Brain microvascular endothelial cell (primary cell): ENCODE measurements around the gene DAAM2.

Source experiments
- DNase-seq: peaks from one replicate; pipeline ENCODE4 v3.0.0-alpha.2; 2020
- H3K27ac ChIP-seq: fragments of 250-450 bp; sonication (Bioruptor Pico); 2 replicates; pipeline ENCODE4 v1.5.1; 2020; ENCODE audit warnings: mild to moderate bottlenecking, moderate library complexity
- H3K27me3 ChIP-seq: fragments of 250-450 bp; sonication (Bioruptor Pico); replicated peaks from 2 replicates; pipeline ENCODE4 v1.5.1; 2020; ENCODE audit warnings: mild to moderate bottlenecking
- H3K36me3 ChIP-seq: fragments of 250-450 bp; sonication (Bioruptor Pico); replicated peaks from 2 replicates; pipeline ENCODE4 v1.5.1; 2020; ENCODE audit warnings: mild to moderate bottlenecking
- H3K4me3 ChIP-seq: 2 replicates; pipeline ENCODE4 v1.5.1; 2011; ENCODE audit warnings: low read depth, mild to moderate bottlenecking, control low read depth, low read length, moderate library complexity
- in situ Hi-C: cut with HindIII; loops from 2 replicates; pipeline ENCODE4 v1.10.0; 2017; ENCODE audit warnings: low sequenced_read_pairs, low pct_ligation_motif_present
- TF ChIP-seq, protein P1 (sequence below): IDR thresholded peaks from 2 replicates; pipeline ENCODE4 v1.5.1; 2011; ENCODE audit warnings: low read depth, mild to moderate bottlenecking, moderate library complexity, low read length, control low read depth, inconsistent platforms; ENCODE audit errors: missing control alignments

DAAM2 gene

DNA sequence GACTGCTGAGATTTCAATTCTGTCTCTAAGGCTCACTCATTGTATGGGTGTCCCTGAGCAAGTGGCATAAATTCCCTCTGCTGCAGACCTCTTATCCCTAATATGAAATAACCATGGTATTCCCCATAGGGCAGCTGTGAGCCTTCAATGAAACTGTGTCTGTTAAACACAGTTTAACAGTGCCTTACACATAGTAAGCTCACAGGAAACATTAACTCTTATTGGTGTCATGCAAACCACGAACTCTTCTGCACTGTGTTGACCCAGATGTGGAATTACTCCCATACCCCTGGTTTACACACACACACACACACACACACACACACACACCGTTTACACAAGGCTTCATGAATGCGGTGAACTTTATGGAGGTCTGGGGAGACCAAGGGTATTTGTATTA is 23.2 kb downstream of the DAAM2 start:
- no peaks in the 10 kb centered on the region for H3K36me3 ChIP-seq
- in situ Hi-C loops: no loop called here
- DNase-seq: no peak
- no peaks in the 10 kb centered on the region for H3K27me3 ChIP-seq
- H3K27ac ChIP-seq: no peak overlapping the region
- TF ChIP-seq, protein P1, sequence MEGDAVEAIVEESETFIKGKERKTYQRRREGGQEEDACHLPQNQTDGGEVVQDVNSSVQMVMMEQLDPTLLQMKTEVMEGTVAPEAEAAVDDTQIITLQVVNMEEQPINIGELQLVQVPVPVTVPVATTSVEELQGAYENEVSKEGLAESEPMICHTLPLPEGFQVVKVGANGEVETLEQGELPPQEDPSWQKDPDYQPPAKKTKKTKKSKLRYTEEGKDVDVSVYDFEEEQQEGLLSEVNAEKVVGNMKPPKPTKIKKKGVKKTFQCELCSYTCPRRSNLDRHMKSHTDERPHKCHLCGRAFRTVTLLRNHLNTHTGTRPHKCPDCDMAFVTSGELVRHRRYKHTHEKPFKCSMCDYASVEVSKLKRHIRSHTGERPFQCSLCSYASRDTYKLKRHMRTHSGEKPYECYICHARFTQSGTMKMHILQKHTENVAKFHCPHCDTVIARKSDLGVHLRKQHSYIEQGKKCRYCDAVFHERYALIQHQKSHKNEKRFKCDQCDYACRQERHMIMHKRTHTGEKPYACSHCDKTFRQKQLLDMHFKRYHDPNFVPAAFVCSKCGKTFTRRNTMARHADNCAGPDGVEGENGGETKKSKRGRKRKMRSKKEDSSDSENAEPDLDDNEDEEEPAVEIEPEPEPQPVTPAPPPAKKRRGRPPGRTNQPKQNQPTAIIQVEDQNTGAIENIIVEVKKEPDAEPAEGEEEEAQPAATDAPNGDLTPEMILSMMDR: no peak
- H3K4me3 ChIP-seq: no peak overlapping the region

DNA sequence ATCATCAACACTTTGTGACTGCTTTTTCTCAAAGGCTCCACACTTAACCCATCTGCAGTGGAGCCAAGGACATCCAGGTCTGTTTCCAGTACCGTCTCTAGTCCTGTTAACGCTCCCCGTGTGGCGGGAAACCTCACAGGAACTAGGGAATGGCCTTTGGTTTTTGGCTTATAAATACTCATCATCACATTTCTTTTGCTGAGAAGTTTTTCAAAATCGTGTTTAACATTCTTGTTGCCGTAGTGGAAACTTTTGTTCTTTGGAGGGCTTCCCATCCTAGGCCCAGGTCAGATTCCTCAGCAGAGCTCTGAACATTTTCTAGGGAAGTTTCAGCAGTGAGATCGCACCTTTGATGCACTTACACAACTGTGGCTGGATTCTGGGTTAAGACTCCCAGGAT is 24.6 kb downstream of the DAAM2 start:
- DNase-seq: no peak
- Histone ChIP-seq H3K27ac (no peak overlapping the region), H3K4me3 (no peak overlapping the region), H3K36me3 (no peaks in the 10 kb centered on the region), H3K27me3 (no peaks in the 10 kb centered on the region)
- TF ChIP-seq, protein P1: no peak
- in situ Hi-C loops: no loop called here

DNA sequence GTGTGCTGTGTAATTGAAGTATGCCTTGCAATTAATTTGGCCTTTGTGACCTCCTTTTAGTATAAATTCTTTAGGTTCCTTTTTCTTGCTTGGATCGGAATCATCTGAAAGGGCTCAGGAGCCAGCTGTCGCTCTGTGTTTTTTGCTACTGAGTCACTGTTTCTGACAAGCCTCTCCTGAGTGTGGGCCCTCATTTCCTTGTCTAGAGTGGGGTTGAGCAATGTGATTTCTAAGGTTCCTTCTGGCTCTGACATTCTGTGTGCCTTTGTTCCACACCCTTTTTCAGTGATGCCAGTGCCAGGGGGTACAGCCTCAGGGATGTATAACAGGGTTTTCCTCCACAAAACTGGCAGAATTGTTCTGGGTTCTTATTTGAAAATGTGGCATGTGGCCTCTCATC is 26.5 kb downstream of the DAAM2 start:
- DNase-seq: no peak
- TF ChIP-seq, protein P1: no peak
- H3K36me3 ChIP-seq: no peaks in the 10 kb centered on the region
- in situ Hi-C loops: no loop called here
- no peak overlapping the region for H3K27ac ChIP-seq
- no peaks in the 10 kb centered on the region for H3K27me3 ChIP-seq
- H3K4me3 ChIP-seq: no peak overlapping the region

DNA sequence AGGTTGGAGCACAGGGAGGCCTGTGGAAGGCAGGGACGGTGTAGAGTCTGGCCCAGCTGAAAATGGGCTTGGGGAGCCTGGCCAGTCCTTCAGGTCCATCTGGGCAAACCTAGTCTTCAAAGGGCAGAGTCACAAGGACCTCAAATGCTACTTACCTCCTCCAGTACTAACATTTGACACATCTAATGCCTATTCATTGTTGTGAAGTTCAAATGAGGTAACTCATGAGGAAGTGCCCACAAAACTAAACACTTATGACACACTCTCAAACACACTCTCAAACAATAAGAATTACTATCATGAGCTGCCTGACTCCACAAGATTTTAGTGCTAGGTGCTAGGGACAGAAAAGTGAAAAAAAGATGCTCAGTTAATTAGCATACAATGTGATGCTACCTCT is 27.1 kb downstream of the DAAM2 start:
- no peak for DNase-seq
- in situ Hi-C loops: no loop called here
- Histone ChIP-seq H3K4me3 (no peak overlapping the region), H3K36me3 (no peaks in the 10 kb centered on the region), H3K27ac (no peak overlapping the region), H3K27me3 (no peaks in the 10 kb centered on the region)
- TF ChIP-seq, protein P1: no peak

DNA sequence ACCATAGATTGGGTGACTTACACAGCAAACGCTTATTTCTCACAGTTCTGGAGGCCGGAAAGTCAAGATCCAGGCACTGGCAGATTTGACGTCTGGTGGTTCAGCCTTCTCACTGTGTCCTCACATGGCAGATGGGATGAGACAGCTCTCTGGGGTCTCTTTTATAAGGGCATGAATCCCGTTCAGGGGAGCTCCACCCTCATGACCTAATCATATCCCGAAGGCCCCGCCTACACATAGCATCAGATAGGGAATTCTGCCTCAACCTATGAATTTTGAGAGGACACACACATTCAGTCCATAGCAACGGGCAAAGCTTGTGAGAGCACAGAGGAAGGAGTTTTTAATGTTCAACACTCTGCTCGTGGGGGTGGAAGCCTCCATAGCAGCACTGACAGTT is 27.5 kb downstream of the DAAM2 start:
- Histone ChIP-seq H3K36me3 (no peaks in the 10 kb centered on the region), H3K27ac (no peak overlapping the region), H3K27me3 (no peaks in the 10 kb centered on the region), H3K4me3 (no peak overlapping the region)
- in situ Hi-C loops: no loop called here
- no peak for DNase-seq
- TF ChIP-seq, protein P1: no peak

DNA sequence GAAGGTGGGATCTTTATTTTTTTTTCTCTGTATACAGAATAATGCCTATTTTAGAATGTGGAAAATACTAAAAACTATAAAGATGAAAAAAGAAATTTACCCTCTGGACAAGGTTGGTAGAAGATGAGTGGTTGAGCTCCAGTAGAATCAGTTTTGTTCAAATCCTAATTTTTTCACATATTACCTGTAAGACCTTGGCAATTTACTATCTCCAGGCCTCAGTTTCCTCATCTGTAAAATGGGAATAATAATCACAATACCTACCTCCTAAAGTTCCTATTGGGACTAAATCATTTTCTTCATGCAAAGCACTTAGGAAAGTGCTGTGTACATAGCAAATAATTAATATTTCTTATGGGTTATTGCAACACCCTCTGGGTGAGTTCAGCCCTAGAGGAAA is 28.4 kb downstream of the DAAM2 start:
- TF ChIP-seq, protein P1: no peak
- no peak for DNase-seq
- H3K36me3 ChIP-seq: no peaks in the 10 kb centered on the region
- no peaks in the 10 kb centered on the region for H3K27me3 ChIP-seq
- H3K4me3 ChIP-seq: no peak overlapping the region
- in situ Hi-C loops: no loop called here
- no peak overlapping the region for H3K27ac ChIP-seq
